ENCODE data around the gene AATF.

DNA sequence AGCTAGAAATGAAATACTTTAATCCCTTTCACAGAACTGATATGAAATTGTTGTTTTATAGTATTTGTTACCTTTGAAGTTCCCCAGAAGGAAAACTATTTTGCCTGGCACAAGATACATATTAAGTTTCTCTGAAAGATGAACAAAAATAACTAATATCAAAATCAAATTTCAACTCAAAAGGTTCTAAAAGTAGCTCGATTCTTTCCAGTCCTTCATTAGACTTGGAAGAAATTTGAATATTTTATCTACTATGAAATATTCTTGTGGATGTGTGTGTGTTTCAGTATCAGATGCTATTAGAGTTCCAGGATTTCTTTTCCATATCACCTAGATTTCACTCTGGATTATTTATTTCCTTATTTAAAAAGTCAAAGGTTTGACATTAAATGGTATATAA is 3.6 kb upstream of the AATF start:
- no peak for TF ChIP-seq POLR2AphosphoS5 (IDR thresholded peaks at IDR 0.05)
- TF ChIP-seq RAD21 (conservative IDR thresholded peaks at IDR 0.05), result no peak
